Cardiac septum (tissue), 1 donor: ENCODE data around the gene ZC3H12D. TPM values are rescaled to one million over a fixed set of nuclear protein-coding genes. Genes with fewer than 3 reads are reported as not detected.
A peak's percentile ranks its signal among the peaks of the same experiment; 100 is the strongest.
"Not testable (repeated sequence)": the region's sequence is repeated elsewhere in the genome, so short reads cannot be mapped to it uniquely, and the experiment has no call there.

Experiments
- DNase-seq: peaks from one replicate; pipeline ENCODE4 v3.0.0-alpha.2; 2020; ENCODE audit warnings: low spot score
- intact Hi-C: fragments of 100-400 bp; cut with DNase I; formaldehyde crosslinking; loops from one replicate; pipeline ENCODE4 v1.14.0; 2022
- total RNA-seq: library from RNA; stranded (reverse); fragmentation: NEBNext Ultra II Directional; extraction: Animal tissue kit (Norgen Biotek cat#: 25700); gene quantifications from one replicate; pipeline ENCODE4 v1.2.1, GENCODE V29; 2021
- donor health status: DM: no; HTN: no; CAD: no.

Gene ZC3H12D
- total RNA-seq, 1 donor from 2014 or later, result 0.35 TPM

GRCh38 chr6:149448821-149449453, 35.9 kb downstream of the ZC3H12D start:
- DNase-seq, result no peak

GRCh38 chr6:149446791-149447376, 37.9 kb downstream of the ZC3H12D start:
- intact Hi-C loops, result no loop called here
- DNase-seq, result no peak

More at GRCh38 chr6:149448821-149449453, 35.9 kb downstream of the ZC3H12D start:
- intact Hi-C loops, result no loop called here

GRCh38 chr6:149445573-149445972, 39.2 kb downstream of the ZC3H12D start:
- intact Hi-C loops, result no loop called here
- DNase-seq, result peak; percentile 35

GRCh38 chr6:149445095-149445466, 39.7 kb downstream of the ZC3H12D start:
- no peak for DNase-seq
- intact Hi-C loops, result no loop called here

- intact Hi-C loops, DNase-seq: not testable (repeated sequence)
These were observed 40.3 kb downstream of the ZC3H12D start for GRCh38 chr6:149444360-149445094.

- intact Hi-C loops, result no loop called here
- DNase-seq, result no peak
These were observed 41.2 kb downstream of the ZC3H12D start for GRCh38 chr6:149443411-149444181.

GRCh38 chr6:149441740-149442139, 43.1 kb downstream of the ZC3H12D start:
- no peak for DNase-seq
- intact Hi-C loops, result no loop called here

- no peak for DNase-seq
- intact Hi-C loops, result no loop called here
These were observed 43.8 kb downstream of the ZC3H12D start for GRCh38 chr6:149440735-149441671.

GRCh38 chr6:149439626-149440025, 45.2 kb downstream of the ZC3H12D start:
- DNase-seq, result no peak
- intact Hi-C loops, result no loop called here

GRCh38 chr6:149438855-149439254, 46.0 kb downstream of the ZC3H12D start:
- DNase-seq, result no peak
- intact Hi-C loops, result no loop called here

- intact Hi-C loops, result no loop called here
These were observed 47.6 kb downstream of the ZC3H12D start for GRCh38 chr6:149437212-149437611.

GRCh38 chr6:149436647-149437046, 48.2 kb downstream of the ZC3H12D start:
- no peak for DNase-seq
- intact Hi-C loops, result no loop called here

More at GRCh38 chr6:149437212-149437611, 47.6 kb downstream of the ZC3H12D start:
- DNase-seq, result no peak

GRCh38 chr6:149435919-149436586, 48.8 kb downstream of the ZC3H12D start:
- intact Hi-C loops, result no loop called here
- DNase-seq, result no peak

GRCh38 chr6:149433881-149434280, 50.9 kb downstream of the ZC3H12D start:
- intact Hi-C loops, result loop anchor here (5.0 kb wide), 1 partner anchor 407 kb away; no protein-coding TSS in a partner anchor
- no peak for DNase-seq

GRCh38 chr6:149433405-149433804, 51.4 kb downstream of the ZC3H12D start:
- no peak for DNase-seq
- intact Hi-C loops, result loop anchor here (5.0 kb wide), 1 partner anchor 406 kb away; no protein-coding TSS in a partner anchor

- DNase-seq, result peak; percentile 94
- intact Hi-C loops, result loop anchor here (1.0 to 5.0 kb wide), 2 partner anchors 350 to 405 kb away; no protein-coding TSS in a partner anchor
These were observed 52.7 kb downstream of the ZC3H12D start for GRCh38 chr6:149431905-149432775.
